Measurements from ENCODE around the gene MEGF11. TPM values are rescaled to one million over a fixed set of nuclear protein-coding genes. Genes with fewer than 3 reads are reported as not detected.

Gene MEGF11
- polyA plus RNA-seq, 2 of the 4 experiments (the other 2 are of a cell fraction): 0.25 to 0.31 TPM

- no peak for DNase-seq (ENCODE audit: low read depth in 1 of 2, low spot score in 1 of 2)
- 56% methylated on average over 6 of the region's 6 CpGs for WGBS (ENCODE audit: missing lambda C conversion rate)
- no peak for FAIRE-seq
- POLR2A ChIA-PET: no interaction called here
- TF ChIP-seq MAX (IDR thresholded peaks at IDR 0.05): no peak
- Histone ChIP-seq H3K4me3 (no peak overlapping the region), H3K4me1 (no peaks in the 10 kb centered on the region), H3K4me2 (no peak overlapping the region), H3K9me3 (no peaks in the 10 kb centered on the region), H3K27ac (no peak overlapping the region)
- CTCF ChIA-PET: interaction anchor here (0.8 to 2.0 kb wide), 4 partner anchors 16 to 411 kb away, joined by 3 to 5 read pairs (median 4); no protein-coding TSS in a partner anchor
- no peak for ATAC-seq
Measured at GRCh38 chr15:66049353-66049752, 204.2 kb downstream of the MEGF11 start.

- Histone ChIP-seq H3K9me3 (no peaks in the 10 kb centered on the region), H3K4me2 (no peak overlapping the region), H3K4me3 (no peak overlapping the region), H3K27ac (no peak overlapping the region), H3K4me1 (no peaks in the 10 kb centered on the region)
- DNase-seq (ENCODE audit: low read depth in 1 of 2, low spot score in 1 of 2) (no peak), ATAC-seq (no peak), FAIRE-seq (no peak)
- CTCF ChIA-PET: interaction anchor here (0.6 to 1.3 kb wide), 6 partner anchors 14 to 1227 kb away, joined by 3 to 5 read pairs (median 3); no protein-coding TSS in a partner anchor
- POLR2A ChIA-PET: no interaction called here
- WGBS (ENCODE audit: missing lambda C conversion rate): 61% methylated on average over 9 of the region's 9 CpGs
- no peak for TF ChIP-seq HES2 (IDR thresholded peaks at IDR 0.05)
- TF ChIP-seq CTCF (IDR thresholded peaks at IDR 0.05): no peak
- TF ChIP-seq HOXA7 (CRISPR knock-in tag; IDR thresholded peaks at IDR 0.05): no peak
- TF ChIP-seq CHD2 (IDR thresholded peaks at IDR 0.05; ENCODE audit: low read length, partially characterized antibody): no peak
- TF ChIP-seq CEBPB (IDR thresholded peaks at IDR 0.05): no peak
- no peak for TF ChIP-seq RNF2 (IDR thresholded peaks at IDR 0.05; ENCODE audit: borderline replicate concordance, low read depth)
- TF ChIP-seq CBX8 (IDR thresholded peaks at IDR 0.05): no peak
- no peak for TF ChIP-seq CHD4 (IDR thresholded peaks at IDR 0.05; ENCODE audit: borderline replicate concordance)
- no peak for TF ChIP-seq RAD21 (conservative IDR thresholded peaks at IDR 0.05 in 1 of 2, IDR thresholded peaks at IDR 0.05 in 1 of 2)
Measured at GRCh38 chr15:66047321-66048024, 206.1 kb downstream of the MEGF11 start.

- TF ChIP-seq TFCP2L1 (CRISPR knock-in tag; IDR thresholded peaks at IDR 0.05) (no peak), RAD21 (conservative IDR thresholded peaks at IDR 0.05 in 1 of 2, IDR thresholded peaks at IDR 0.05 in 1 of 2) (peak; percentile 29 to 33; a peak in 3 of 5 replicates), NFE2L2 (conservative IDR thresholded peaks at IDR 0.05; ENCODE audit: low read length) (no peak), PBX3 (IDR thresholded peaks at IDR 0.05) (no peak), ZFP36 (IDR thresholded peaks at IDR 0.05; ENCODE audit: borderline replicate concordance, partially characterized antibody) (no peak), RARB (CRISPR knock-in tag; IDR thresholded peaks at IDR 0.05) (no peak), CTCF (IDR thresholded peaks at IDR 0.05) (peak; percentile 24; the same call in 2 of the 3 replicates), SMC3 (IDR thresholded peaks at IDR 0.05) (peak; percentile 27; the same call in 1 of the 3 replicates), JUNB (IDR thresholded peaks at IDR 0.05) (no peak), CBX8 (IDR thresholded peaks at IDR 0.05) (no peak)
- Histone ChIP-seq H3K4me2 (no peak overlapping the region), H3K9me3 (no peaks in the 10 kb centered on the region), H3K4me1 (no peaks in the 10 kb centered on the region), H3K27ac (no peak overlapping the region), H3K4me3 (no peak overlapping the region)
- WGBS (ENCODE audit: missing lambda C conversion rate): 8% methylated on average over 1 of the region's 1 CpG
- CTCF ChIA-PET: interaction anchor here (0.6 to 1.4 kb wide), 10 partner anchors 15 to 734 kb away, joined by 3 to 5 read pairs (median 3); no protein-coding TSS in a partner anchor
- FAIRE-seq: no peak
- POLR2A ChIA-PET: no interaction called here
- ATAC-seq: peak in 1 of 2 experiments; percentile 25; a peak in 2 of 6 replicates
- no peak for DNase-seq (ENCODE audit: low read depth in 1 of 2, low spot score in 1 of 2)
Measured at GRCh38 chr15:66046751-66047150, 206.8 kb downstream of the MEGF11 start.
